Stimulated activated CD8-positive, alpha-beta memory T cell treated with anti-CD3 and anti-CD28 coated beads, Interleukin-4, amount 100 ng/mL, for 24 hours (primary cell): ENCODE data around the gene ALOX12B.
"Not testable (repeated sequence)": the region's sequence is repeated elsewhere in the genome, so short reads cannot be mapped to it uniquely, and the experiment has no call there.

Experiments used
- DNase-seq: peaks from one replicate; pipeline ENCODE4 v3.0.0-alpha.2; 2020; ENCODE audit warnings: low read depth

ALOX12B gene

DNA sequence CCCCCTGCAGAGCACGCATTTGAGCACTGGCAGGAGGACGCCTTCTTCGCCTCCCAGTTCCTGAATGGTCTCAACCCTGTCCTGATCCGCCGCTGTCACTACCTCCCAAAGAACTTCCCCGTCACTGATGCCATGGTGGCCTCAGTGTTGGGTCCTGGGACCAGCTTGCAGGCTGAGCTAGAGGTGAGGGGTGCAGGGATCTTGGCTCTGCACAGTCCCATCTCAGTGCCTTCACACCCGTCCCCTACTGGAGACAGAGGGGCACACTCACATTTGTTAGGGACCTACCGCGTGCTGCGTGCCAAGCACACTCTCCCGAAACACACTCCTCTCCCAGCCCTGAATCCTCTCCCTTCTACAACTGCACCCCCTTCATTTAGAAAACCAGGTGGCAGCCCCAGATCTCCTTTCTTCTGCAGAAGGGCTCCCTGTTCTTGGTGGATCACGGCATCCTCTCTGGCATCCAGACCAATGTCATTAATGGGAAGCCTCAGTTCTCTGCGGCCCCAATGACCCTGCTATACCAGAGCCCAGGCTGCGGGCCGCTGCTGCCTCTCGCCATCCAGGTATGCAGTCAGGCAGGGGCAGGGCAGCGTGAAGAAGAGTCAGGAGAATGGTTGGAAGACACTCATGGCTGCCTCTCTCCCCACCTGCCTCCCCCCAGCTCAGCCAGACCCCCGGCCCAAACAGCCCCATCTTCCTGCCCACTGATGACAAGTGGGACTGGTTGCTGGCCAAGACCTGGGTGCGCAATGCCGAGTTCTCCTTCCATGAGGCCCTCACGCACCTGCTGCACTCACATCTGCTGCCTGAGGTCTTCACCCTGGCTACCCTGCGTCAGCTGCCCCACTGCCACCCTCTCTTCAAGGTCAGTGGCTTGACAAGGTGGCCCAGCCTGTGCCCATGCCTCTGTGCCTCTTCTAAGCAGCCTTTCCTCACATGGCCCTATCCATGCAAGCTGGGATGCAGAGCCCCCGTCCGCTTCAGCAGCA lies 42.4 kb downstream of the ALOX12B start:
- DNase-seq: no peak

DNA sequence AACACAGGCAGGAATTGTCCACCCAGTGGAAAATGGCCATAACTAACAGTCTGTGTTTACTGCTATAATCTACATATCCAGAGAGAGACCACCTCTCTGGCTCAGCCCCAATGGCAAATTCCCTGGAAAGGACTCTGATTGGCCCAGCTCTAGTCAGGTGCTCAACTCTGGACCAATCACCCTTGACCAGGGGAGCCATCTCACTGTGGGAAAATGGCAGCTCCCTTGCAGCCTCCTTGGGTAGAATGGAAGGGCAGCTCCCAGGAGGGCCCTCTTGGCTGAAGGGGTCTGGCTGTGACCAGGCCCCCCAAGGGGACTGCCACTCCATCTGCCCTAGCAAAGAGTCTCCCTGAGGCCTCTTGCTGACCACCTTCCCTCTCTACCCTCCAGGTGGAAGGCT lies 45.5 kb downstream of the ALOX12B start:
- DNase-seq: no peak

DNA sequence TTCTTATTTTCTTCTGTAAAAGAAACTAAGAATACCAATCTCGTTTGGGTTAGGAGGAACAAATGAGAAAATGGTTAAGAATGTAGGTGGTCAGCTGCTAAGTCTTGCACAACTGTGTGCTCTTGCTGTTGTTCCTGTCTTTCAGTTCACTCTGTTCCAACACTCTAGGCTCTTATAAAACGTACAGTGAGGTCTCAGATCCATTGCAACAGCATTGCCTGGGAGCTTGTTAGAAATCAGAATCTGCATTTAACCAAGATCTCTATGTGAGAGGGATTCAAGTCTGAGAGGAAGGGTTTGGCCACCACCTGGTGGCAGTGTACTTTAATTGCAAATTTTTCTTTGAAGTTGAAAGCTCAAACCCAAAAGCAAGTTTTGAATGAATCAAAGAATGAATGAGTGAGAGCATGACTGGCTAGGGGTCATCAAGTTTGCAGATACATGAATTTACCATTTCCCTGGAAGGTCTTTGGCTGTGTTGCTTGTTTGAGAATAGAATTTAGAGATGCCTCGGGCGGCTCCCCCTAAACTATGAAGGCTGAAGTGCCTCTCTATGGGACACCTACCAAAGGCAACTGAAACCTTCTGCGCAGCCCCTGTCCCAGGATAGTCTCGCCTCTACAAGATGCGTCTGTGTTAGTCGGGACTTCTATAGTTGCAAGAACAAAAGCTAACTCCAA lies 46.1 kb downstream of the ALOX12B start:
- DNase-seq: no peak

DNA sequence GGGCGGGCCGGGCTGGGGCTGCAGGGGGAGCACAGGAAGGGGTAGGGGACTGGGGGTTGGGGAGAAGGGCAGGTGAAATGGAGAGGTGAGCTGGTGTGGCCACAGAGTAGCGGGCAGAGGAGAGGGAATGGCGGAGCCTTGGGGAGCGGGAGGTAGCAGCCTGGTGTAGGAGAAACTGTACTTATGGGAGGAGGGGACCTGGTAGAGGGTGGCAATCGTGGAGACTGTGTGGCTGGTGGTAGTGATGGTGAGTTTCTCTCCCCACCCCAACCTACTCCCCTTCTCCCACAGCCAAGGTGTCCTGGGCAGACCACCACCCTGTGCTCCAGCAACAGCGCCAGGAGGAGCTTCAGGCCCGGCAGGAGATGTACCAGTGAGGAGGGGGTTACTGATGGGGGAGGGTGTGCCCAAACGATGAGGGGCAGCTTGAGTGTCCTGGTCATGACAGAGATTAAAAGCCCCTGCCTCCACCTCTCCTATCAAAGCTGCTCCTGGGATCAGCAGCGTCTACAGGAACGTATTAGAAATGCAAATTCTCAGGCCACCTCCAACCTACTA lies 47.8 kb downstream of the ALOX12B start:
- DNase-seq: no peak

DNA sequence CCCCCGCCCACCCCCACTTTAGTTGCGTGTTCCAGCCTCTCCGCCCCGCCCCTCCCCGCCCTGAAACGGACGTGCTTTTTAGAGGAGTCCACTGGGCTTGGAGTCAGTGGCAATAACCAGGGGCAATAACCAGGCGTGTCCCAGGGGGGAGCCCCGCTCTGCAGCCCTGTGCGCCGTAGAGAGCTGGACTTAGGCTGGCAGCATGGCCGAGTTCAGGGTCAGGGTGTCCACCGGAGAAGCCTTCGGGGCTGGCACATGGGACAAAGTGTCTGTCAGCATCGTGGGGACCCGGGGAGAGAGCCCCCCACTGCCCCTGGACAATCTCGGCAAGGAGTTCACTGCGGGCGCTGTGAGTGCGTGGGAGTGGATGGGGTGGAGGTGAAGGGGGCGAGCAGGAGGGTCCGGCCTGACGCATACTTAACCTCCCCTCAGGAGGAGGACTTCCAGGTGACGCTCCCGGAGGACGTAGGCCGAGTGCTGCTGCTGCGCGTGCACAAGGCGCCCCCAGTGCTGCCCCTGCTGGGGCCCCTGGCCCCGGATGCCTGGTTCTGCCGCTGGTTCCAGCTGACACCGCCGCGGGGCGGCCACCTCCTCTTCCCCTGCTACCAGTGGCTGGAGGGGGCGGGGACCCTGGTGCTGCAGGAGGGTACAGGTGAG lies 48.4 kb downstream of the ALOX12B start, which contains the start of gene ALOX15B:
ALOX15B (plus strand) TSS at position 106 of the 657 bp plus-strand sequence; CDS start at position 203, 97 bp downstream.
- DNase-seq: no peak

DNA sequence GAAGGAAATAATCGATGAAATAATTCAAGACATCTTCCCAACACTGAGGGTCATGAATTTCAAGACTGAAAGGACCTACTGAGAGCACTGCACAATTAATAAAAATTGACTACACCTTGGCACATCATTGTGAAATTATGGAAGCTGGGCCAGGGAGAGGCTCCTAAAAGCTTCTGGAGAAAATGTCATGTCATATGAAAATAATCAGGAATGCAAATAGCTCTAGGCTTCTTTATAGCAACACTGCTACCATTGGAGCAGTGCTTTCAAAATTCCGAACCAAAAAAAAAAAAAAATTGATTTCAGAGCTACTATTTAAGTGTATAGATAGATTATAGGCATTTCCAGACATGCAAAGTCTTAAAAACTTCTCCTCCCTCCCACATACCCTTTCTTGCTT lies 55.1 kb downstream of the ALOX12B start:
- no peak for DNase-seq

DNA sequence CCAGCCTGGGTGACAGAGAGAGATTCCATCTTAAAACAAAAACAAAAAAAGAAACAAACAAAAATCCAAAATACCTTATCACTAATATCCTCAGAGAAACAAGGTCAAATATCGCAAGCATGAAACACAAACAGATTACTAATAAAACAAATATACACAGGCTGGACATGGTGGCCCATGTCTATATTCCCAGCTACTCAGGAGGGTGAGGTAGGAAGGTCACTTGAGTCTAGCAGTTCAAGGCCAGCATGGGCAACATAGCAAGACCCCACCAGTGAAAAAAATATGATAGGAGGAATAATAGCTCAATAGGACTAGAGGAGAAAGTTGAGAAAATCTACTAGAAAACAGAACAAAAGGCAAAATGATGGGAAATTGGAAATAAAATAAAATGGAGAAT lies 55.6 kb downstream of the ALOX12B start:
- no peak for DNase-seq

DNA sequence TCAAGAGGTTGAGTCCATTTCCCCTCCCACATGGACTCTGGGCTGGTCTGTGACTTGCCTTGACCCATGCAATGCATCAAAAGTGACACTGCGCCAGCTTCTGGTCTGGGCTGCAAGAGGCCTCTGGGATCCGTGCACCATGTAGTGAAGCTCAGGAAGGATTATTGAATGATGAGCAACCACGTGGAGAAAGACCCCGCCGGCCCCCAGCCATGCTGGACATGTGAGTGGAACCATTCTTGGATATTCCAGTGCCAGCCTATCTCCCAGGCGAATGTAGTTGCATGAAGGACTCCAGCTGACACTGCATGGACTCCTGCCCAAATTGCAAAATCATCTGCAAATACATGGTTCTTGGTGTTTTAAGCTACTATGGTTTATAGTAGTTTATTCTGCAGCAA lies 56.3 kb downstream of the ALOX12B start:
- no peak for DNase-seq

DNA sequence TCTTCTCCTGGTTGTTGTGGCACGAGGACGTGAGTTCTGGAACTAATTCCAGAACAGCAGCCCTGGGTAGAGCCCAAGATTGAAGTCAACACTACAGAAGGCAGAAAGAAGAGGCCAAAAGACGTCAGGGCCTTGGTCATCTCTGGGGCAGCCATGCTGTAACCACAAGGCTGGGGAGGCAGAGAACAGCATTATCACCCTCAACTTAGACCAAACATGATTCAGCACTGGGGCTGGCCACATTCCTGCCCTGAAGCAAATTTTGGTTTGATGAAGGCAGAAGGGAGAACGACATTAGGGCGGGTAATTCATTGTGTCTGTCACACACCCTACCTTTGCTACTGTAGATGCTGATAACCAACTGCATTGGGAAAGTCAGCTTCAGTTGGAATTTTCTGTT lies 58.4 kb downstream of the ALOX12B start:
- no peak for DNase-seq

DNA sequence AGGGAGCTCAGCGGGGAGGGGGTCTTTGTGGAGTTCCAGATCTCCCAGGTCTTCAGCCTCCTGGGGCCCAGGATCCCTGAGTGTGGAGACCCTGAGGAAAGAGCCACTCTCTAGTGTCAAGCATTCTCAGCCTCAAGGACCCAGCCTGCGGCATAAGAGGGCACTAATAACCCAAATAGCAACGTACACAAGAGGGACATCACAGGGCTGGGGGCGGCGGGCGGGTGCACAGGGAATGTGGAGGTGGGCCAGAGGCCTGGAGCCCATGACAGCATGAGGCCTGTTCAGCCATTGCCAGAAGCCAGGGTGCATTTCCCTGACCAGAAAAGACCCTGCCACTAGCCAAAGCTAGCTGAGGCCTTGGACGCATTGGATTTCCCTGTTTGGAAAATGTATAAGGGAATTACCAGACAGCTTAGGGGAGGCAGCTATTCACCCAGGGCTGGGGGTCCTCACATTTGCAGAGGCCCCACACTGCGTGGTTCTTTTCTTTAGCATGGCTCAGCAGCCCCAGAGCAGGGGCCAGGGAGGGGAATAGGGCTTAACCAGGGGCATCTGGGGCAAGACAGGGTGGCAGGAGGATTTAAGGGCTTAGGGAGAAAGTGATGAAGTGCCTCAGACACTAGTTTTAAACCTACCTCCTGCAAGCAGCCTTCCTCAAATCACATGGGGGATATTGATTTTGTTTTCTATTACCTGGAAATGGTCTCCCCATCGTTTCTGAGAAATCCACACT lies 62.2 kb downstream of the ALOX12B start:
- DNase-seq: no peak

DNA sequence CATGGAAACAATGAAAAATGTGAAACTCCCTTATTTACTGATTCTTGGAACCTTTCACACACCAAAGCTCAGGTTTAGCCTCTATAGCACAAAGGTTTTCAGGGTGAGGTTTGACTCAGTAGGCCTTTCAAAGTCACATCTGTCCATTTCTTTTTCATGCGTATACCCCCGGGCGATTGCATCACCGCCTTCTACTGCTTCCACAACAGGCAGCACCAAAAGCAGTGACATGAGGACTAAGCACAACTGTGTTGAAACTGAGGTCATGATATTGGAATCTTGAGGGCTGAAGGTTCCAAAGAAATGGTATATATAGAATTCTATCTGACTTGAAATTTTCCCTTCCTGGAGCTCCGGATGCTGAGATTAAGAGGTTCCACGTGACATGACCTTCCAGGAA lies 63.4 kb downstream of the ALOX12B start:
- DNase-seq: not testable (repeated sequence)
